NCI-H69 (cell line): ENCODE data around the gene BIRC5.
"Not testable (repeated sequence)": the region's sequence is repeated elsewhere in the genome, so short reads cannot be mapped to it uniquely, and the experiment has no call there.

Experiments used
- DNase-seq: peaks from one replicate; lab custom pipeline; 2025; lab: John Stamatoyannopoulos, UW

Gene BIRC5

GRCh38 chr17:78240012-78240655, 26.1 kb downstream of the BIRC5 start:
- no peak for DNase-seq

GRCh38 chr17:78240839-78241238, 26.8 kb downstream of the BIRC5 start:
- no peak for DNase-seq

GRCh38 chr17:78241277-78242023, 27.4 kb downstream of the BIRC5 start:
- peak; percentile 78 for DNase-seq

GRCh38 chr17:78242024-78242742, 28.1 kb downstream of the BIRC5 start:
- no peak for DNase-seq

GRCh38 chr17:78247304-78247703, 33.3 kb downstream of the BIRC5 start:
- no peak for DNase-seq

GRCh38 chr17:78248051-78248914, 34.2 kb downstream of the BIRC5 start:
- no peak for DNase-seq

GRCh38 chr17:78249074-78249817, 35.2 kb downstream of the BIRC5 start:
- no peak for DNase-seq

- no peak for DNase-seq
Measured at GRCh38 chr17:78249818-78250806, 36.1 kb downstream of the BIRC5 start.

GRCh38 chr17:78250891-78251772, 37.1 kb downstream of the BIRC5 start:
- DNase-seq, result peak; percentile 90

- DNase-seq, result no peak
Measured at GRCh38 chr17:78251773-78252103, 37.7 kb downstream of the BIRC5 start.

- DNase-seq, result no peak
Measured at GRCh38 chr17:78252111-78252634, 38.1 kb downstream of the BIRC5 start.

GRCh38 chr17:78252701-78253635, 38.9 kb downstream of the BIRC5 start:
- no peak for DNase-seq

GRCh38 chr17:78253636-78253945, 39.5 kb downstream of the BIRC5 start:
- not testable (repeated sequence) for DNase-seq

- peak; percentile 93 for DNase-seq
Measured at GRCh38 chr17:78253946-78254672, 40.1 kb downstream of the BIRC5 start.

GRCh38 chr17:78255029-78255656, 41.1 kb downstream of the BIRC5 start:
- DNase-seq, result no peak

GRCh38 chr17:78255953-78256706, 42.1 kb downstream of the BIRC5 start:
- DNase-seq, result no peak
